Erythroblast (primary cell): ENCODE data around the gene TARP.

Experiments used
- GATA1 ChIP-seq: IDR thresholded peaks from 2 replicates; pipeline ENCODE4 v1.6.1; 2011; ENCODE audit warnings: low read depth, mild to moderate bottlenecking, control low read depth, low read length, moderate library complexity
- POLR2A ChIP-seq: IDR thresholded peaks from 2 replicates; pipeline ENCODE4 v1.6.1; 2011; ENCODE audit warnings: mild to moderate bottlenecking, low read length

GRCh38 chr7:38211940-38212339, 61.5 kb downstream of the TARP start:
- TF ChIP-seq POLR2A (no peak), GATA1 (no peak)
